Measurements from ENCODE around the gene SASH3. TPM values are rescaled to one million over a fixed set of nuclear protein-coding genes. Genes with fewer than 3 reads are reported as not detected.

The SASH3 gene
- total RNA-seq, 4 donors from 2014 or later, result 0.26 to 4.1 (median 2.9) TPM

DNA sequence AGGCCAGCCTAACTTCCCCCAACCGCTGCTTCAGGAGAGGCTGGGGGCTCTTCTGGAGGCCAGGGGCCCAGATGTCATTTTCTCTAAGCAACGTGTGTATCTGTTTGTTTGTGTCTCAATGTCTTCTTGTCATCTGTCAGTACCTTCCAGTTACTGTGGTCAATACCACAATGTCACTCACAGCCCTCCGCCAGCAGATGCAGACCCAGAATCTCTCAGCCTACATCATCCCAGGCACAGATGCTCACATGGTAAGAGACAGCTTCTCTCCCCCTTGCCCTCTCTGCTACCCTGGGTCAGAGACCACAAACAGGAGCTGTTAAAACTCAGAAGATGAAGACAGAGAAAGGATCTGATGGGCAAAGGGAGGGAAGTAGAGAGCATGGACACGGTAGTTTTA is 35.9 kb upstream of the SASH3 start:
- H3K27me3 ChIP-seq, result no peaks in the 10 kb centered on the region
- DNase-seq, result no peak
- H3K36me3 ChIP-seq, result no peaks in the 10 kb centered on the region
- no peak overlapping the region for H3K4me3 ChIP-seq
- H3K9me3 ChIP-seq, result no peaks in the 10 kb centered on the region
- H3K27ac ChIP-seq, result no peak overlapping the region
- TF ChIP-seq POLR2A (IDR thresholded peaks at IDR 0.05), result no peak
- TF ChIP-seq, protein P1, sequence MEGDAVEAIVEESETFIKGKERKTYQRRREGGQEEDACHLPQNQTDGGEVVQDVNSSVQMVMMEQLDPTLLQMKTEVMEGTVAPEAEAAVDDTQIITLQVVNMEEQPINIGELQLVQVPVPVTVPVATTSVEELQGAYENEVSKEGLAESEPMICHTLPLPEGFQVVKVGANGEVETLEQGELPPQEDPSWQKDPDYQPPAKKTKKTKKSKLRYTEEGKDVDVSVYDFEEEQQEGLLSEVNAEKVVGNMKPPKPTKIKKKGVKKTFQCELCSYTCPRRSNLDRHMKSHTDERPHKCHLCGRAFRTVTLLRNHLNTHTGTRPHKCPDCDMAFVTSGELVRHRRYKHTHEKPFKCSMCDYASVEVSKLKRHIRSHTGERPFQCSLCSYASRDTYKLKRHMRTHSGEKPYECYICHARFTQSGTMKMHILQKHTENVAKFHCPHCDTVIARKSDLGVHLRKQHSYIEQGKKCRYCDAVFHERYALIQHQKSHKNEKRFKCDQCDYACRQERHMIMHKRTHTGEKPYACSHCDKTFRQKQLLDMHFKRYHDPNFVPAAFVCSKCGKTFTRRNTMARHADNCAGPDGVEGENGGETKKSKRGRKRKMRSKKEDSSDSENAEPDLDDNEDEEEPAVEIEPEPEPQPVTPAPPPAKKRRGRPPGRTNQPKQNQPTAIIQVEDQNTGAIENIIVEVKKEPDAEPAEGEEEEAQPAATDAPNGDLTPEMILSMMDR (IDR thresholded peaks at IDR 0.05), result no peak
- H3K4me1 ChIP-seq, result no peaks in the 10 kb centered on the region
- intact Hi-C loops (cut with DNase I; ENCODE audit: low total_unique reads), result no loop called here

DNA sequence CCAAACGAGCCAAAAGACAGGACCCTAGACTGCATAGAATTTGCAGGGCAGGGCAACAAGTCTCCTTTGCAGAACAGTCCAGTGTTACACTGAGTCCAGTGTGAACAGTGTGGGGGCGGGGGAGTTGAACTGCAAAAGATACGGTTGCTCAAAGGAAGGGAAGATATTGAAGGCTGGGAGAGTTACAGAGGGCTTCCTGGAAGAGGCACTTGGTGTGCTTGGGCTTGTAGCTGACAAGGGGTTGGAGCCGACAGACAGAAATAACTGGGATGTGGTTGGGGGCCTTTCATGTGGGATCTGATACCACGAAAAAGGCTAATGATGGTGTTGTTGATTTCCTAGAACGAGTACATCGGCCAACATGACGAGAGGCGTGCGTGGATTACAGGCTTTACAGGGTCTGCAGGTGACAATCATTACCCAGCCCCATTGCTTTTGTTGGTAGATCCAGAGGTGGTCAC is 34.9 kb upstream of the SASH3 start:
- H3K27ac ChIP-seq, result no peak overlapping the region
- TF ChIP-seq, protein P1 (IDR thresholded peaks at IDR 0.05), result no peak
- no peak for TF ChIP-seq POLR2A (IDR thresholded peaks at IDR 0.05)
- H3K4me3 ChIP-seq, result no peak overlapping the region
- intact Hi-C loops (cut with DNase I; ENCODE audit: low total_unique reads), result no loop called here
- no peaks in the 10 kb centered on the region for H3K9me3 ChIP-seq
- no peaks in the 10 kb centered on the region for H3K27me3 ChIP-seq
- no peak for DNase-seq
- H3K36me3 ChIP-seq, result no peaks in the 10 kb centered on the region
- H3K4me1 ChIP-seq, result no peaks in the 10 kb centered on the region

DNA sequence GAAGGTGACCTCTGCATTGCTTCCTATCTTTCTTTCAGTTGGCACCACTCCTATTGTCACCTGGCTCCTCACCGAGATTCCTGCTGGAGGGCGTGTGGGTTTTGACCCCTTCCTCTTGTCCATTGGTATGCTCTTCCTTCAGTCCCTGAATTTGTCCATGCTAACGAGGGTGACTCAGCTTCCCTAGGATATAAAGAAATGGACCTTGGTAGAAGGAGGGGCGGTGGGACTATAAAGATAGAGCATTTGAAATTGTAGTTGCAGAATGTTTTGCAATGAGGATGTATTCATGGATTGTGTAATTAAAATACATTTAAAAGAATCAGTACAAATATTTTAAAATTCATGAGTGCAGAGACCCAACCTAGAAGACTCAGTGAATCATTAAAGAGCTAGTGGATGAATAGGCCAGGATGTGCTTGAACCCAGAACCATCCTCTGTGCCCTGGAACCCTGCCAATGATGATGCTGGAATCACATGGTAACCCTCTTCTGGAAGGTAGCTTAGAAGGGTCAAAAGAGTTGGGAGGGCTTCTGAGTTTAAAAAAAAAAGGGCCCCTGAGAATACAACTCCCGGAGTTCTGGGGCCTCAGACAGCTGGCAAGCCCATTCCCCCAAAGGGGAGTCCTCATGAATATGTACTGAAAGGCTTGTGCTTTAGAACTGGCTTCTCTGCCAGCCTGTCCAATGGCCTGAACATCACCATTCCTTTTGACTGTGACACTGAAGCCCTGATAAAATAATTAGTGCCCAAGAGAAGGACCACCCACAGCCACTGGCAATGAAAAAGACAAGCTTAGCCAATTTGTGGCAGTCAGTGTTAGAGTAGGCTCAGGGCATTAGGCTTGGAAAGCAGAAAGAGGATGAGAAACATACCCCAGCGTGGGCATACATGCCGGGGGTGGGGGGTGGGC is 32.9 kb upstream of the SASH3 start:
- no peaks in the 10 kb centered on the region for H3K9me3 ChIP-seq
- H3K4me3 ChIP-seq, result no peak overlapping the region
- no peaks in the 10 kb centered on the region for H3K4me1 ChIP-seq
- H3K36me3 ChIP-seq, result no peaks in the 10 kb centered on the region
- H3K27ac ChIP-seq, result no peak overlapping the region
- TF ChIP-seq POLR2A (IDR thresholded peaks at IDR 0.05), result no peak
- TF ChIP-seq, protein P1 (IDR thresholded peaks at IDR 0.05), result no peak
- intact Hi-C loops (cut with DNase I; ENCODE audit: low total_unique reads), result no loop called here
- DNase-seq, result no peak
- no peaks in the 10 kb centered on the region for H3K27me3 ChIP-seq

DNA sequence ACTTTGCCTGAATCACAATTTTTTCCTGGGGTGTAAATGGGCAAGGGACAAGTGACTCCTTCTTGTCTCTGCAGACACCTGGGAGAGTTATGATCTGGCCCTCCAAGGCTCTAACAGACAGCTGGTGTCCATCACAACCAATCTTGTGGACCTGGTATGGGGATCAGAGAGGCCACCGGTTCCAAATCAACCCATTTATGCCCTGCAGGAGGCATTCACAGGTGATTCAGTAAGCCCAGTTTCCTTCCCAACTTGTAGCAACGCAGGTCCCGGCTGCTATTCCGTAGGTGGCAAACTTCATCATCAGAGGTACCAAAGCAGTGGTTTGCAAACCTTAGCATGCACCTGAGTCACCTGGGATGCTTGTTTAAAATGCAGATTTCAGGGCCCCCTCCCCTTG is 32.2 kb upstream of the SASH3 start:
- Histone ChIP-seq H3K27ac (peak overlapping the region in 1 of 2 donors; percentile 34), H3K4me3 (no peak overlapping the region), H3K36me3 (no peaks in the 10 kb centered on the region), H3K4me1 (no peaks in the 10 kb centered on the region), H3K9me3 (no peaks in the 10 kb centered on the region), H3K27me3 (no peaks in the 10 kb centered on the region)
- TF ChIP-seq POLR2A (IDR thresholded peaks at IDR 0.05), result no peak
- TF ChIP-seq, protein P1 (IDR thresholded peaks at IDR 0.05), result no peak
- no peak for DNase-seq
- intact Hi-C loops (cut with DNase I; ENCODE audit: low total_unique reads), result no loop called here

DNA sequence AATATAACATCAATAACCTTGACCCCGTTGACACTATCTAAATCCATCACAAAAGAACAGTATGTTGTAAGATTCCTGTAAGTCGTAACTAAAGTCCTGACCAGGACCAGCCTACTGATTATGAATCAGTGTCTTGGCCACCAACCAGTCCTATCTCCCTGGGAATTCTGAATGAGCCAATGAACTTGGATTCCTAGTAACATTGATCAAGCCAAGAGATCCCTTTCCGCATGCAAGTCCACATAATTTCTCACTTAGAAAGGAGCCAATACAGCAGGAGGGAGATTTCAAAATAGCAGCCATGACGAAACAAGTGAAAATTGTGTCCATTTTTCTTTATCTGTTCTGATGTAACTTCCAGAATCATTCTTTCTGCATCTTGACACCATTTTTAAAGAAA is 31.4 kb upstream of the SASH3 start:
- H3K27ac ChIP-seq, result peak overlapping the region; percentile 34 to 38
- intact Hi-C loops (cut with DNase I; ENCODE audit: low total_unique reads), result no loop called here
- peak; percentile 44 to 60 for DNase-seq
- H3K27me3 ChIP-seq, result no peaks in the 10 kb centered on the region
- no peaks in the 10 kb centered on the region for H3K36me3 ChIP-seq
- no peaks in the 10 kb centered on the region for H3K4me1 ChIP-seq
- H3K4me3 ChIP-seq, result no peak overlapping the region
- TF ChIP-seq, protein P1 (IDR thresholded peaks at IDR 0.05), result no peak
- no peak for TF ChIP-seq POLR2A (IDR thresholded peaks at IDR 0.05)
- H3K9me3 ChIP-seq, result no peaks in the 10 kb centered on the region
